HG02571 (cell line): ENCODE results near the gene CLDN5.

Source experiments
- ATAC-seq: cut with Tn5 transposase; IDR thresholded peaks from one replicate; pipeline ENCODE4 v1.9.1; 2021; ENCODE audit warnings: mild to moderate bottlenecking, moderate library complexity; ENCODE audit not compliant: unreplicated experiment

CLDN5 gene

DNA sequence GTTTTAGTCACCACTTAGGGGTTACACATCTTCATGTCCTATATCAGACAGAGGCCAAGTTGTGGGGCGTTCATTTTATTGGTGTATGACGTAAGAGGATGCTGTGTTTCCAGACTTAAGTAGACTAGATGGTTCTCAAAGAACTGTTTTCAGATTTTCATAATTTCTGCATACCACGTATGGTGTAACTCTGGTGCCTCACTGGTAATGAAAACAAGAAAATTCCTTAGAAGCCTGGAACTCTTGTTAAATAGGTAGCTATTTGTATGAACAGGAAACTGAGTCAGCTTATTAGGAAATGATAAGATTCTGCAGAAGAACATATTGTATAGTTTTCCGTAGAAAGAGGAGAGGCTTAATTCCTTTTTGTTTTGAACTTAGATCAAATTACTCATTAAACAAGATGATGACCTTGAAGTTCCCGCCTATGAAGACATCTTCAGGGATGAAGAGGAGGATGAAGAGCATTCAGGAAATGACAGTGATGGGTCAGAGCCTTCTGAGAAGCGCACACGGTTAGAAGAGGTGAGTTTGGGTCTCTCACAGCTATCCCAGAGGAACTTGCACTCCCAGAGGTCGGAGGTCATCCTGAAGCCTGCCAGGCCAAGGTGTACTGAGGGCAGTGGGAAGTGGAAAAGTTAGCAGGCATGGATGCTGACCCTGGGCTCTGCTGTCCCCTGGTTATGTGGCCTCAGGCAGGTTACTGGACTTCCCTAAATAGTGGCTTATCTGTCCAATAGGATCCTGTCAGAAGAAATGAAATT lies 40.5 kb downstream of the CLDN5 start:
- ATAC-seq: no peak

DNA sequence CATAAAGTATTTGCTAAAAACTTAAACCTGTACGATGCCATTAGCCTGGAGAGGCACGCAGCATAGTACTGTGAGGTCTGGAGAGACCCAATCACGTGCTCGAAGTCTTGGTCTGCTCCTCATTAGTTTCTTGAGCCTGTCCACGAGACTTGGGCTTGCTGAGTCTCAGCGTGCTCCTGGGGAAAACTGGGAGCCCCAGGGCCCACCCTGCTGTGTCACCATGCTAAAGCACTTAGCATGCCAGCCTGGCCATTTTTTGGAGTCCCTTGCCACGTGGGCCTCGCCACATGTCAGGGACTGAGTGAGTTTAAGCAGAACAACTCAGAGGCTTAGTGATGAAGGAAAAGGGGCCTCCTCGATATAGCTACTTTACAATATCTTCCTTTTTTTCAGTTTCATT lies 41.9 kb downstream of the CLDN5 start:
- ATAC-seq: no peak

DNA sequence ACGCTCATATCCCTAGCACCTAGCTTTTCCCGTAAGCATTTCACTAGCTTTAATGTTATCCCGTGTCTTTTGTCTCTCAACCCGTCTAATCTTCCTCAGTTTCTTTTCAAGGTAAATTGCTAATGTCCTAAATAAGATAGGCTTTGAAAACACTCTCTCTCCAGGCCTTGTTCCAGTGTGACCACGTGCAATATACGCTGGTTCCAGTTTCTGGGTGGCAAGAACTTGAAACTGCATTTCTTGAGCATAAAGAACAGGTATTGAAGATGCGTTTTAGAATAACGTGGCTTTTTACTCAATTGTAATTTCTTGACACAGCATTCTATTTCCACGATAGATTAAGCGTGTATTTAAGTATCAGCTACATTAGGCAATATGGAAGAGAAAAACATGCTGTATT lies 43.4 kb downstream of the CLDN5 start:
- no peak for ATAC-seq

GRCh38 chr22:19480173-19480568 lies 44.0 kb downstream of the CLDN5 start:
- ATAC-seq: no peak

- ATAC-seq: peak; percentile 81
These were observed 44.6 kb downstream of the CLDN5 start, which contains the start of gene CDC45 for GRCh38 chr22:19479355-19480172. Gene CDC45, plus strand, starts transcription at chr22:19479920. Its CDS starts 49 bp downstream, at chr22:19479969.

- peak; percentile 37 for ATAC-seq
These were observed 45.3 kb downstream of the CLDN5 start, which contains the start of gene UFD1 for GRCh38 chr22:19478901-19479354. Gene UFD1, minus strand, starts transcription at chr22:19479193. Its CDS starts 108 bp downstream, at chr22:19479085.

DNA sequence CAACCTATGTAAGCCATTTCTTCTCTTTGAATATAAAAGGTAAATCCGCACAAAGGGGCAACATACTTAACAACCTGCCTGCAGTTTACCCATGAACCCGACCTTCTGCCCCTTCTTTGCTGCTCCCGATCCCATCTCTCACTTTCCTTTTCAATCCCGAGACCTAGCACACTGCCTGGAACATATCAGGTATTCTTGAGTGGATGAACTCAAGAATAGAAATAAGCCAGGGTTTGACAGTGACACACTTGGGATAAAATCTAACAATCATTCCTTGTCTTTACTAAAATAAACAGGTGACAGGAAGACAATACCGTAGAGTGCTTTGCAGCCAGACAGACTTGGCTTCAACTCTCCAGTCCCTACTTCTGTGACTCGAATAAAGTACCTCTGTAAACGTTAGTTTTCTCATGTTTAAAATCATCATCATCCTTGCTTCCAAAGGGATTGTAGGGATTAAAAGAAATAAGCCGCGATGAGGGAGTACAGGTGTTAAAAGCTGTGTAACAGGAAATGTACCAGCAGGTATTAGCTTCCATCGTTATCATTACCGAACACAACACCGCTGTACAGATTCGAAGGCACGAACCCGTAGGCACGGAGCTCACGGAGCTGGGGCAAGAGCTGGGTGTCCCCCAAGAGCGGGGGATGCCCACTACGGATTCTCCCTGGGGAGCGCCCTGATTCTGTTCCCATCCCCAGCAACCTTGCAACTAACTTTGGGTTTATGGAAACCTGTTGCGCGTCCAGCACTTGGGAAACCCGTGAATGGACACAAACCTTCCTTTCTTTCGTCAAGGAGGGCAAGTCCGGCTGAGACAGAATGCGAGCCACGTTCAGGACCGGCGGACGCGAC lies 45.9 kb downstream of the CLDN5 start:
- ATAC-seq: no peak

- ATAC-seq: no peak
These were observed 46.7 kb downstream of the CLDN5 start for GRCh38 chr22:19477321-19478044.

DNA sequence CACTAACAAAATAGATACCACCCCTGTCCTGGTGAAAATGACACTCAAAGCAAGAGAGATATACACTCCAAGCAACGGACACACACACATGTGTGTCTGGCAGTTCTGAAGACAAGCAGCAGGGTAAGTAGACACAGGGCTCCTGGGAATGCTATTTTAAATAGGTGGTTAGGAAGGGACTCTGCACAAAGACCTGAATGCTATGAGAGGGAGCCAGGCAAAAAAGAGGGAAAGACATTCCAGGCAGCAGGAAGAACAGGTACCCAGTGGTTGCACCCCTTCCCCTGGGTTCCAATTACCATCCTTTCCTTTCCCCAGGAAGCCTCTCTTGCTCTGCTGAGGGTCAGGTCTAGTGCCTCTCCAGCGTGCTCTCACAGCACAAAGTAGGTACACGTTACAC lies 48.2 kb downstream of the CLDN5 start:
- no peak for ATAC-seq

- ATAC-seq: no peak
These were observed 50.6 kb downstream of the CLDN5 start for GRCh38 chr22:19473578-19473977.
